ENCODE results near the gene ATF7. TPM values are rescaled to one million over a fixed set of nuclear protein-coding genes. Genes with fewer than 3 reads are reported as not detected.

The ATF7 gene
- total and polyA plus RNA-seq, 2 of the 13 experiments (the other 11 are each of a cell fraction or from before 2014, with no cell fraction given): 9.6 to 16.2 TPM

DNA sequence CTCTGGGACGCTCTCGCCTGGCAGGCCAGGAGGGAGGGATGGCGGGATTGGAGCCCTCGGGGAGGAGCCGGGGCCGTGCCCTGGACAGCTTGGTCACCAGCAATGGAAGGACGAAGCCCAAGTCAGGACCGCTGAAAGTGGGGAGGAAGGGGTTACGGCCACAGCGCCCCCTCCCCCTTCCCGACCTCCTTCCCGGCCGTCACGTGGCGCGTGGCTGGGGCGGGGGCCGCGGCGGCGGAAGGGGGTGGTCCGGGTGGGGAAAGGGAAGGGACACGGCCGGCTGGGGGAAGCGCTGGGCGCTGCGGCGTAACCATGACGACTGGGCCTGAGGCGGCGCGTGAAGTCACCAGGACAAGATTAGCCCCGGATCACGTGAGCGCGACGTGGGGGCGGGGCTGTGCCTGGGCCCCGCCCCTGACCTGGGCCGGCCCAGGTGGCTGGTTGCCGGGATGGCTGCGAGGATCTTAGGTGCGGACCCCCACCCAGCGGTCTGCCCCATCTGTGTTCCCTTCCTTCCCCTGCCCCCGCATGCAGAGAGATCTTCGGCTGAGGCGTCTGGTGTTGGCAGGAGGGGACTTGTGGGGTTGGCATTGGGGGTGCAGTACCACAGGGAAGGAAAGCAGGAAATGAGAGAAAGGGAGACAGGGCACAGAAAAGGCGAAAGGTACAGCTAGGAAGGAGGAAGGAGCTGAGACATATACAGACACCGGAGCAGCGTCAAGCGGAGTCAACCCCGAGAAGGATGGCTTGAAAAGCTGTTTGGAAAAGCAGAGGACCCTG is 133.2 kb downstream of the ATF7 start (continued):
- no peak for TF ChIP-seq KDM3A (CRISPR knock-in tag; IDR thresholded peaks at IDR 0.05; ENCODE audit: low read depth)
- no peak for TF ChIP-seq MBNL3 (CRISPR knock-in tag; conservative IDR thresholded peaks at IDR 0.05)
- TF ChIP-seq, protein P1, sequence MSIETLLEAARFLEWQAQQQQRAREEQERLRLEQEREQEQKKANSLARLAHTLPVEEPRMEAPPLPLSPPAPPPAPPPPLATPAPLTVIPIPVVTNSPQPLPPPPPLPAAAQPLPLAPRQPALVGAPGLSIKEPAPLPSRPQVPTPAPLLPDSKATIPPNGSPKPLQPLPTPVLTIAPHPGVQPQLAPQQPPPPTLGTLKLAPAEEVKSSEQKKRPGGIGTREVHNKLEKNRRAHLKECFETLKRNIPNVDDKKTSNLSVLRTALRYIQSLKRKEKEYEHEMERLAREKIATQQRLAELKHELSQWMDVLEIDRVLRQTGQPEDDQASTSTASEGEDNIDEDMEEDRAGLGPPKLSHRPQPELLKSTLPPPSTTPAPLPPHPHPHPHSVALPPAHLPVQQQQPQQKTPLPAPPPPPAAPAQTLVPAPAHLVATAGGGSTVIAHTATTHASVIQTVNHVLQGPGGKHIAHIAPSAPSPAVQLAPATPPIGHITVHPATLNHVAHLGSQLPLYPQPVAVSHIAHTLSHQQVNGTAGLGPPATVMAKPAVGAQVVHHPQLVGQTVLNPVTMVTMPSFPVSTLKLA (IDR thresholded peaks at IDR 0.05): 0 out of 2 replicates have a peak, but pooled peaks have one; percentile 8
- TF ChIP-seq WIZ (CRISPR knock-in tag; IDR thresholded peaks at IDR 0.05): no peak
- TF ChIP-seq NFIB (CRISPR knock-in tag; IDR thresholded peaks at IDR 0.05; ENCODE audit: borderline replicate concordance): no peak
- TF ChIP-seq, protein P2, sequence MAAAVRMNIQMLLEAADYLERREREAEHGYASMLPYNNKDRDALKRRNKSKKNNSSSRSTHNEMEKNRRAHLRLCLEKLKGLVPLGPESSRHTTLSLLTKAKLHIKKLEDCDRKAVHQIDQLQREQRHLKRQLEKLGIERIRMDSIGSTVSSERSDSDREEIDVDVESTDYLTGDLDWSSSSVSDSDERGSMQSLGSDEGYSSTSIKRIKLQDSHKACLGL (CRISPR knock-in tag; IDR thresholded peaks at IDR 0.05): 0 out of 2 replicates have a peak, but pooled peaks have one; percentile 40
- 0 out of 2 replicates have a peak, but pooled peaks have one; percentile 51 for TF ChIP-seq MAF1 (CRISPR knock-in tag; IDR thresholded peaks at IDR 0.05; ENCODE audit: borderline replicate concordance)
- TF ChIP-seq, protein P3, sequence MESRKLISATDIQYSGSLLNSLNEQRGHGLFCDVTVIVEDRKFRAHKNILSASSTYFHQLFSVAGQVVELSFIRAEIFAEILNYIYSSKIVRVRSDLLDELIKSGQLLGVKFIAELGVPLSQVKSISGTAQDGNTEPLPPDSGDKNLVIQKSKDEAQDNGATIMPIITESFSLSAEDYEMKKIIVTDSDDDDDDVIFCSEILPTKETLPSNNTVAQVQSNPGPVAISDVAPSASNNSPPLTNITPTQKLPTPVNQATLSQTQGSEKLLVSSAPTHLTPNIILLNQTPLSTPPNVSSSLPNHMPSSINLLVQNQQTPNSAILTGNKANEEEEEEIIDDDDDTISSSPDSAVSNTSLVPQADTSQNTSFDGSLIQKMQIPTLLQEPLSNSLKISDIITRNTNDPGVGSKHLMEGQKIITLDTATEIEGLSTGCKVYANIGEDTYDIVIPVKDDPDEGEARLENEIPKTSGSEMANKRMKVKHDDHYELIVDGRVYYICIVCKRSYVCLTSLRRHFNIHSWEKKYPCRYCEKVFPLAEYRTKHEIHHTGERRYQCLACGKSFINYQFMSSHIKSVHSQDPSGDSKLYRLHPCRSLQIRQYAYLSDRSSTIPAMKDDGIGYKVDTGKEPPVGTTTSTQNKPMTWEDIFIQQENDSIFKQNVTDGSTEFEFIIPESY (CRISPR knock-in tag; IDR thresholded peaks at IDR 0.05): no peak
- no peak for TF ChIP-seq FIP1L1 (IDR thresholded peaks at IDR 0.05; ENCODE audit: borderline replicate concordance, insufficient read depth, low read depth, low read length)
- no peak for TF ChIP-seq HNRNPH1 (optimal IDR thresholded peaks at IDR 0.05; ENCODE audit: low read depth, low read length)
- no peak for TF ChIP-seq ZNF773 (CRISPR knock-in tag; IDR thresholded peaks at IDR 0.05; ENCODE audit: borderline replicate concordance)
- no peak for TF ChIP-seq SOX13 (IDR thresholded peaks at IDR 0.05)
- peak in 1 of 2 experiments; percentile 58; a peak in 2 of 4 replicates for TF ChIP-seq SOX13 (CRISPR knock-in tag; conservative IDR thresholded peaks at IDR 0.05 in 1 of 2, IDR thresholded peaks at IDR 0.05 in 1 of 2)
- TF ChIP-seq SALL2 (CRISPR knock-in tag; IDR thresholded peaks at IDR 0.05): 0 out of 2 replicates have a peak, but pooled peaks have one; percentile 54
- no peak for TF ChIP-seq EHMT2 (IDR thresholded peaks at IDR 0.05; ENCODE audit: borderline replicate concordance, low read depth, low read length)
- no peak for TF ChIP-seq ZNF256 (CRISPR knock-in tag; conservative IDR thresholded peaks at IDR 0.05)
- TF ChIP-seq, protein P4, sequence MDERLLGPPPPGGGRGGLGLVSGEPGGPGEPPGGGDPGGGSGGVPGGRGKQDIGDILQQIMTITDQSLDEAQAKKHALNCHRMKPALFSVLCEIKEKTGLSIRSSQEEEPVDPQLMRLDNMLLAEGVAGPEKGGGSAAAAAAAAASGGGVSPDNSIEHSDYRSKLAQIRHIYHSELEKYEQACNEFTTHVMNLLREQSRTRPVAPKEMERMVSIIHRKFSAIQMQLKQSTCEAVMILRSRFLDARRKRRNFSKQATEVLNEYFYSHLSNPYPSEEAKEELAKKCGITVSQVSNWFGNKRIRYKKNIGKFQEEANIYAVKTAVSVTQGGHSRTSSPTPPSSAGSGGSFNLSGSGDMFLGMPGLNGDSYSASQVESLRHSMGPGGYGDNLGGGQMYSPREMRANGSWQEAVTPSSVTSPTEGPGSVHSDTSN (CRISPR knock-in tag; IDR thresholded peaks at IDR 0.05): no peak
- no peak for TF ChIP-seq AHR (CRISPR knock-in tag; IDR thresholded peaks at IDR 0.05)
- no peak for TF ChIP-seq ZSCAN20 (CRISPR knock-in tag; IDR thresholded peaks at IDR 0.05; ENCODE audit: borderline replicate concordance)
- TF ChIP-seq, protein P5, sequence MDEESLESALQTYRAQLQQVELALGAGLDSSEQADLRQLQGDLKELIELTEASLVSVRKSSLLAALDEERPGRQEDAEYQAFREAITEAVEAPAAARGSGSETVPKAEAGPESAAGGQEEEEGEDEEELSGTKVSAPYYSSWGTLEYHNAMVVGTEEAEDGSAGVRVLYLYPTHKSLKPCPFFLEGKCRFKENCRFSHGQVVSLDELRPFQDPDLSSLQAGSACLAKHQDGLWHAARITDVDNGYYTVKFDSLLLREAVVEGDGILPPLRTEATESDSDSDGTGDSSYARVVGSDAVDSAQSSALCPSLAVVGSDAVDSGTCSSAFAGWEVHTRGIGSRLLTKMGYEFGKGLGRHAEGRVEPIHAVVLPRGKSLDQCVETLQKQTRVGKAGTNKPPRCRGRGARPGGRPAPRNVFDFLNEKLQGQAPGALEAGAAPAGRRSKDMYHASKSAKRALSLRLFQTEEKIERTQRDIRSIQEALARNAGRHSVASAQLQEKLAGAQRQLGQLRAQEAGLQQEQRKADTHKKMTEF (CRISPR knock-in tag; IDR thresholded peaks at IDR 0.05): no peak
- TF ChIP-seq HNRNPLL (IDR thresholded peaks at IDR 0.05; ENCODE audit: low read depth, low read length, poor library complexity, severe bottlenecking): peak; percentile 47

All from HepG2 (cell line).